GM21825 (cell line): ENCODE measurements around the gene ADAP1.

Experiments
- ATAC-seq: cut with Tn5 transposase; IDR thresholded peaks from one replicate; pipeline ENCODE4 v1.9.1; 2021; ENCODE audit warnings: mild to moderate bottlenecking, moderate library complexity; ENCODE audit not compliant: unreplicated experiment

Gene ADAP1

DNA sequence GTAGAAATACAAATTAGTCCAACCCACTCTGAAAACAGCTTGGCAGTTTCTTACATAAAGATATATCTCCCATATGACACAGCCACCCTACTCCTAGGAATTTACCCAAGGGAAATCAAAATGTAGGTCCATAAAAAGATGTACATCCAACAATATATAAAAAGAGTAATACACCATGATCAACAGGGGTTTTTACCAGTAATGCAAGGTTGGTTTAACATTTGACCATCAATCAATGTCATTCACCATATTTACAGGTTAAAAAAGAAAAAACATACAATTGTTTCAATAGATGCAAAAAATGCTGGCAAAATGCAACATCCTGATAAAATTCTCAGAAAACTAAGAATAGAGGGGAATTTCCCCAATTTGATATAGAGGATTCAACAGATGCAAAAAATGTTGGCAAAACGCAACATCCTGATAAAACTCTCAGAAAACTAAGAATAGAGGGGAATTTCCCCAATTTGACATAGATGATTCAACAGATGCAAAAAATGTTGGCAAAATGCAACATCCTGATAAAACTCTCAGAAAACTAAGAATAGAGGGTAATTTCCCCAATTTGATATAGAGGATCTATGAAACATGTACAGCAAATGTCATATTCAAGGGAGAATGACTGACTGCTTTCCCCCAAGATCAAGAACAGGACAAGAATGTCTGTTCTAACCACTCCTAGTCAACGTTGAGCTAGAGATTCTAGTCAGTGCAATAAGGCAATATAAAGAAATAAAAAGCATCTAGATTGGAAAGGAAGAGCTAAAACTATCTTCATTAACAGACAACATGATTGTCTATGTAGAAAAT is 13.7 kb downstream of the ADAP1 start:
- ATAC-seq, result no peak

GRCh38 chr7:939843-940242 is 14.6 kb downstream of the ADAP1 start:
- no peak for ATAC-seq

- ATAC-seq, result no peak
Measured at GRCh38 chr7:938546-939185, 15.8 kb downstream of the ADAP1 start.

DNA sequence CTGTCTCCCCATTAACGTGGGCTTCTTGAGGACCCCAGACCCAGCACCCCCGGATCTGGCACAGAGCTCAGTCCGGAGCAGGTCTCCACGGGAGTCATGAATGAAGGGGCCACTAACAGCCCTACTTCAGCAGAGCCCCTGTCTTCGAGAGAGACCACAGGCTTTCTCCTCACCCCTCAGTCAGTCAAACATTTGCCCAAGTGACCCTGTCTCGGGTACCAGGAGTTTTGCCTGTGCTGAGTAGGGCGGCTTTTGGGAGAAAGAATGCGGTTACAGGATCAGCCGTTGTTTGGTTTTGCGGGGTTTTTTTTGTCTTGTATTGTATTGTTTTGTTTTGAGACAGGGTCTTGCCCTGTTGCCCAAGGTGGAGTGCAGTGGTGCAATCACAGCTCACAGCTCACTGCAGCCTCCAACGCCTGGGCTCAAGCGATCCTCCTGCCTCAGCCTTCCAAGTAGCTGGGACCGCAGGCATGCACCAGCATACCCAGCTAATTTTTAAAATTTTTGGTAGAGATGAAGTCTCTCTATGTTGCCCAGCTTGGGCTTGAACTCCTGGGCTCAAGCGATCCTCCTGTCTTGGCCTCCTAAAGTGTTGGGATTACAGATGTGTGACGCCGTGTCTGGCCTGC is 16.5 kb downstream of the ADAP1 start:
- ATAC-seq, result no peak

GRCh38 chr7:936386-937054 is 18.0 kb downstream of the ADAP1 start:
- ATAC-seq, result peak; percentile 70

DNA sequence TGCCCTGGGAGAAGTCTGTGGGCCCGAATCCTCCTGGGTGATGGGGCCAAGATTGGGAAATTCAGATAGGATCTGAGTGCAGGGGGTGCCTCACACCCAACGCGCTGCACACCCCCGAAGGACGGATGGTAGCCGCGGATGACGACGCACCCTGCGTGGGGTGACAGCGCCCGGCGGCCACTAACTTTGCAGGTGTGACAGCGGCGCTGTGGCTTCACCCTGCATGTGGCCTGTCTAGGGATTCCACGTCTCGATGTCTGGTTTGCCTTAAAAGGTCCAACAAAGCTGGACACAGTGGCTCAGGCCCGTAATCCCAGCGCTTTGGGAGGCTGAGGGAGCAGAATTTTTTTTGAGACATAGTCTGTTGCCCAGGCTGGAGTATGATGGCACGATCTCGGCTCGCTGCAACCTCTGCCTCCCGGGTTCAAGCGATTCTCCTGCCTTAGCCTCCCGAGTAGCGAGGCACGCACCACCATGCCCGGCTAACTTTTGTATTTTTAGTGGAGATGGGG is 18.6 kb downstream of the ADAP1 start:
- no peak for ATAC-seq

DNA sequence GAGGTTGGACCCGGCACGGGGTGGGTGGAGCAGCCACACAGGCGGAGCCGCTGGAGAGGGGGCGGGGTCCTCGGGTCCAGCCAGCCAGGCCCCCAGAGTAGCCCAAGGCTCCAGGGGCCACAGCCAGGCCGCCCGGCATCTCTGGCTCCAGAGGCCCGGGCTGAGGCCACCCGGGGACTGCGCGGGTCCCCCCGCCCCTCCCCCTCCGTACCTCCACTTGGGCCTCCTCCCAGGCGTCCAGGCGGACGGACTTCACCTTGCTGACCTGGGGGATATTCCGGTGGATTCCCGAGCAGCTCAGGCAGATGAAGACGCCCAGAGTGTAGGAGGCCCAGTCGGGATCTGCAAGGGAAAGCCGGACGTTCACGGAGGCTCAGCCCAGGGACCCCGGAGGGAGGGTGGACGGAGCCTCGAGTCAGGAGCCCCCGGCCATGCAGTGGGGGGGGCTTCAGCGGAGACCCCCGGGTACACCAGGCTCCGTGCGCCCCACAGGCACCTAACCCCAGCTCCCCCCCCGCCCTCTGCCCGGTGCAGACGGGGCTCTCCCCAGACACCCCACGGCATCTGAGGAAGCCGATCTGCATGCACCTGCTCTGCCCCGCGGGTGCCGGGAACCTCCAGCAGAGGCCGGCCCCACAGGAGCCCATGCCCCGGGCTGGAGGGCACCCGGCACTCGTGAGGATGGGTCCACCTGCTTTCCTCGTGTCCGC is 19.2 kb downstream of the ADAP1 start:
- no peak for ATAC-seq

DNA sequence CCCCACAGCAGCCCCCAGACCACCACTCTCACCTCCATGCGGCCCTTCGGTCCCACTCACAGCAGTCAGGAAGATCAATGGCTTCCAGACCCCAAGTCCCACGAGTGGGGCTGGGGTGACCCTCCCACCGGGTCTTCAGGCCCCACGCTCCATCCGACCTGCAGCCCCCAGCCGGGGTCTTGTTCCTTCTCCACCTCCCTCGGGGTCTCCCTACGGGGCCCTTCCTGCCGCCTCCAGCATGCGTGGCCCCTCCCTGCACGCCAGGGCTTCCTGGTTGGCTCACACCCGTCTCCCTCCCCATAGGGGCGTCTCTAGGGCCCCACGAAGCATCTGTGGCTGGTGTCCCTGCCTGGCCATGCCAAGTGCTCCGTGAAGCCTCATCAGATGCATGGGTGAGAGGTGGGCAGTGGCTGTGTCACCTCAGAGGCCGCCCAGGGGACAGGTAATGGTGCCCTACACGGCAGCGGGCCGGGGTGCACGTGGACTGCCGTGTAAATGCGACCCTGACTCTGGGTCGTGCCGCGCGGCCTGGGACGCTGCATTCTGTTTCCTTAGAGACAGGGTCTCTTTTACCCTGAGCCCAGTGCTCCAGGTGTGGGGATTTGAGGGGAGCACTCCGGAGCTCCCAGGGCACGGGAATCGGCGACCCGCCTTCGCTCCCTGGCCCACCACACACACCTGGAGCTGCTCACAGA is 19.9 kb downstream of the ADAP1 start:
- ATAC-seq, result no peak

DNA sequence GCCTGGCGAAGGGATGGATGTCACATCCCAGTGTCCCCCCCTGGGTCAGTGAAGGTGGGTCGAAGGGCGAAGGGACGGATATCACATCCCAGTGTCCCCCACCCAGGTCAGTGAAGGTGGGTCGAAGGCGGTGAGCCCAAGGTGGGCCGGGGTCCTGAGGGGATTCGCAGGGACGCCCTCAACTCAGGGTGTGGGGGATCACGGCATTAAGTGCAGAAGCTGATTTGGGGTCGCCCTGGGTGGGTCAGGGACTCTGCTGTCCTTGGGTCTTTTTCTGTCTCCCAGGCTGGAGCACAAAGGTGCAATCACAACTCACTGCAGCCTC is 21.9 kb downstream of the ADAP1 start:
- ATAC-seq, result no peak

DNA sequence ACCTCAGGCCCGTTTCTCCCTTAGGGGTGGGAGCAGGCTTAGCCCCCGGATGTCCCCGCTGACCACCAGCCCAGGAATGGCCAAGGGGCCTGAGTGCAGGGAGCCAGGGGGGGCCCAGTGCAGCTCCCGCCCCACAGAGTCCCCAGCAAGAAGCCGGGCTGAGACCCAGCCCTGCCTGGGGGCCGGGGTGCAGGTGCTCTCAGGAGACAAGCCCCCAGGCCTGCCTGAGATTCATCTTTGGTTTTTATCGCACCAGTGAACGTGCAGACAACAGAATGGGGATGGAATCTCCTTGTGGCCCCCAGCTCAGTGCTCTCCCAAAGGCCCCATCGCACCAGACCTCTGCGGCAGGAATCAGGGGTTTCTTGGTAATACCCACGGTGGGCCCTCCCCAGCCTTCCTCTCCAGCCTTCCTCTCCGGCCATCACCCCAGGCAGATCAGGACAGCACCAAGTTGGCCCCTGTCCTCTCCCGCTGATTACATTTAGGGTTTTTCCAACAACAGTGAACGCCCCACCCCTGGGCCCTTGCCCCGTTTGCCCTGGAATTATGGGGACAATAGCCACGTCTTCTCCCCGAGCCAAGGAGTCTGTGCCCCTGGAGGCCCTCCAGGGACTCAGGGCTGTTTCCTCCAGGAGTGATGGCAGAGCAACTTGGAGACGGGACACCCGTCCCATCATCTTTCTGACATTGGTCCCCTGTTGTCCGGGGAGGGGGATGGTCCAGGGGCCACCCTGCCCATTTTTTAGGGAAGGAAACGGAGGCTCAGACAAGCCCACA is 22.4 kb downstream of the ADAP1 start:
- no peak for ATAC-seq

DNA sequence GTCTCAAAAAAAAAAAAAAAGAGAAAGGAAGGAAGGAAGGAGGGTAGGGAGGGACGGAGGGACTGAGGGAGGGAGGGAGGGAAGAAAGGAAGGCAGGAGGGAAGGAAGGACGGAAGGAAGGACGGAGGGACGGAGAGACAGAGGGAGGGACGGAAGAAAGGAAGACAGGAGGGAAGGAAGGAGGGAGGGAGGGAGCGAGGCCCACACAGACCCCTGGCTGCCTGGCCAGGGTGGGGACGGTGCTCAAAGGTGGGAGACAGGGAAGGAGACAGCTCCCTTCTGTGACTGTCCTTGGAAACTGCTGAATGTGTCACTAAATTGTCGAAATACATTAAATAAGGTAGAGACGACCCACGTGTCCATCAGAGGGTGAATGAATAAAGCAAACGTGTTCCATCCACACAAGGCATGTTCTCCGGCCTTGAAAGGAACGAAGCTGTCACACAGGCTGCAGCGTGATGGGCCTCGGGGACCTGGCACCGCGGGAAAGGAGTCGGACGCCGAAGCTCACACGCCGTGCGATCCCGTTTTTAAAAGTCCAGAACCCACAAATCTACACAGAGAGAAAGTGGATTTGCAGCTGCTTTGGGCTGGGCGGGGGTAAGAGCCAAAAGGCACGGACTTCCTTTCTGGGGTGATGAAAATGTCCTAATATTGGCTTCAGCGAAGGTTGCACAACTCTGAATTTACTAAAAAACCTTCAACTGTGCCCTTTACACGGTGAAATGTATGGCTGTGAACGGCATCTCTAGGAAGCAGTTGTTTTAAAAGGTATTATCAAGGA is 23.3 kb downstream of the ADAP1 start:
- no peak for ATAC-seq

- ATAC-seq, result no peak
Measured at GRCh38 chr7:929311-929711, 25.2 kb downstream of the ADAP1 start.

DNA sequence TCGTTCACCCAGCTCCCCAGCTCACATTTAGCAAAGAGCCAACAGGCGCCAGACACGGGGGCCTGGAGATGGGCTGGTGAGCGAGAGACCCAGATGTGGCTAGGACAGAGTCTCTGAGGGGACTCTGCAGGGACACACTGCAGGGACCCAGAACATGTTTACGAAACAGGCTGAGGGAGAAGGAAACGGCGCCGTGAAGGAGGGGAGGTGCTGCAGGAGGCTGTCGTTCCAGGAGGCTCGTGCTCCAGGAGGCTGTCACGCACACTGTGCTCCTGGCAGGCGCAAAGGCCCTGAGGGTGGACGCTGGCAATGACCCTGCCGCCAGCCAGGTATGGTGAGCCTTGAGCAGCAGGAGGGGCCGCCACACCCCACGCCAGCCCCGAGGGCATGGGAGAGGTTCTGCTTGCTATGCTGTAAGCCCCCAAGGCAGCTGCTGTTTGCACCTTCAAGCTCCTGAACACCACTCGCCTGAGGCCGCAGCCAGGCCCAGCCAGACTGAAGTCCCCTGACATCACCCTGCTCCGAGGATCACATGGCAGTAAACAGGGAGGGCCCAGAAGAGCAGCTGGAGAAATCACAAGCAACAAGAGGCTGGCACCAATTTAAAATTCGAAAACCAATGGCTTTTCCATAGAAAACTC is 27.3 kb downstream of the ADAP1 start:
- no peak for ATAC-seq

DNA sequence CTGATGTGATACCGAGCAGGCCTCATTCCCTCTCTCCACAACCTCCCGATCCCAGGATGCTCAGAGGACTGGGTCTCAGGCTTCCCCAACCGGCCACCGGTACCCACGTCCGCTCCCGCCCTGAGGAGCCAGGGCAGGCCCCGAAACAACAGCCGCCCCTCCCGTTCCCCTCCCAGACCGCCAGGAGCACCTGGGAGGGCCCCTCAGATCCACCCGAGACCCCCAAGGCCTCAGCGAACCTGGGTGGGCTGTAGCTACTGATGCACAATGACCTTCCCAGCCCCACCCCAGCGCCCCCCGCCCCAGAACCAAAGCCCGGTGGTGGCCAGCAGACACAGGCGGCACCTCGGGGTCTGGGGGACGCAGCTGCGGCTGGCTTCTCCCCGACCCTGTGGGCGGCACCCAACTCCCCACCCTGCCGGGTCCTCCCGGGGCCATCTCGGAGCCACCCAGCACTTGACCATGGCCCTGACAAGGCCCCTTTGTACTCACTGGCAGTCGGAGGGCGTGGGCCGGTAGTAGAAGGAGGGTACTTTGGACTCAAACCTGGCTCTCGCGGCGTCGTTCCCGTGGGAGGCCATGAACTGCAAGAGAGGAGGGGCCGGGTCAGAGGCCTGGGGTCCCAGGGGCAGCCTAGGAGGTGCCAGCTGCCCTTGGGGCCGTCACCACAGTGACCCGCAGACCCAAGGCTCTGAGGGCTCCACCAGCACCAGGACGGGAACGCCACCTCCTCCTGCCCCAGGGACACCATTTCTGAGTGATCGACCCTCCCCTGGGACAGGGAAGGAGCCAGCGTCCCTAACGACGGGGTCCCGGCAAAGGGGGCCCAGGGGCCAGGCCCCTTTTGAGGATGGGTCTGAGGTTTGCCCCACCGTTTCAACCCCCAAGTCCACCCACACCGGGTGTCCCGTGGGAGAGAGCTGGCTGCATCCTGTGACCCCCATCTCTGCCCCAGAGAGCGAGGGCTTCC is 28.1 kb downstream of the ADAP1 start:
- ATAC-seq, result no peak

- ATAC-seq, result no peak
Measured at GRCh38 chr7:925601-926000, 28.9 kb downstream of the ADAP1 start.

- ATAC-seq, result peak; percentile 47
Measured at GRCh38 chr7:924541-925231, 29.8 kb downstream of the ADAP1 start.
